Heart left ventricle (tissue), 16 donors: ENCODE measurements around the gene MYOZ2. TPM values are rescaled to one million over a fixed set of nuclear protein-coding genes. Genes with fewer than 3 reads are reported as not detected.

Experiments
- ATAC-seq, 4 donors: fragments of 200-7000 bp; cut with Tn5 transposase; one replicate each; pipeline ENCODE4 v1.9.1; 2020 to 2022; ENCODE audit warnings: moderate library complexity in 4 of 4, mild to moderate bottlenecking in 3 of 4, moderate number of reproducible peaks in 1 of 4
- DNase-seq, 5 donors: peaks; one replicate each; pipeline ENCODE4 v3.0.0-alpha.2; 2020
- H3K27ac ChIP-seq, 12 donors: fragments of 200-600 bp; sonication (generic) in 4 of 12; one replicate each; pipeline versions ENCODE4 v1.5.0 to v1.8.0; 2016 to 2022; ENCODE audit warnings: mild to moderate bottlenecking in 2 of 12
- H3K27me3 ChIP-seq, 9 donors: fragments of 200-600 bp; sonication (generic) in 2 of 9; one replicate each; pipeline versions ENCODE4 v1.5.1 to v1.8.0; 2016 to 2022; ENCODE audit warnings: mild to moderate bottlenecking in 3 of 9
- H3K36me3 ChIP-seq, 9 donors: fragments of 200-600 bp; sonication (generic) in 2 of 9; one replicate each; pipeline versions ENCODE4 v1.5.0 to v1.8.0; 2018 to 2022; ENCODE audit warnings: mild to moderate bottlenecking in 2 of 9
- H3K4me1 ChIP-seq, 12 donors: fragments of 200-600 bp; sonication (generic) in 4 of 12; one replicate each; pipeline versions ENCODE4 v1.5.0 to v1.8.0; 2016 to 2022; ENCODE audit warnings: mild to moderate bottlenecking in 3 of 12
- H3K4me3 ChIP-seq, 12 donors: fragments of 200-600 bp; sonication (generic) in 4 of 12; one replicate each; pipeline versions ENCODE4 v1.5.0 to v1.8.0; 2017 to 2022; ENCODE audit warnings: mild to moderate bottlenecking in 9 of 12, moderate library complexity in 4 of 12
- H3K9me3 ChIP-seq, 12 donors: fragments of 200-600 bp; sonication (generic) in 4 of 12; one replicate each; pipeline versions ENCODE4 v1.5.0 to v1.8.0; 2016 to 2022; ENCODE audit warnings: mild to moderate bottlenecking in 1 of 12
- CTCF ChIP-seq, 12 donors: fragments of 200-600 bp; sonication (generic) in 4 of 12; IDR thresholded peaks; one replicate each; pipeline versions ENCODE4 v1.5.0 to v1.8.0; 2018 to 2022; ENCODE audit warnings: antibody characterized with exemption in 12 of 12, mild to moderate bottlenecking in 5 of 12
- POLR2A ChIP-seq, 2 donors: fragments of 450-650 bp; IDR thresholded peaks; one replicate each; pipeline ENCODE4 v1.6.1; 2017; ENCODE audit warnings: antibody characterized with exemption in 2 of 2, mild to moderate bottlenecking in 2 of 2, moderate library complexity in 2 of 2
- WGBS, 4 donors: extraction: QIAGEN DNeasy Blood & Tissue Kit in 2 of 4; methylation state at CpG; one replicate each; pipeline versions ENCODE4 v1.1.5 to v1.1.7; 2013 to 2018; 5-methylcytosine and 5-hydroxymethylcytosine counted together
- intact Hi-C, 10 donors: fragments of 100-400 bp; cut with DNase I; formaldehyde crosslinking; loops; one replicate each; pipeline versions ENCODE4 v1.11.1 to v1.14.2; 2022
- polyA plus RNA-seq, 2 donors: library from polyadenylated mRNA; stranded (reverse); fragments of 200-250 nt; gene quantifications; one replicate each; pipeline ENCODE4 v1.2.3, GENCODE V29; 2013
- total RNA-seq, 9 donors: library from RNA; depleted of rRNA in 2 of 9; stranded (reverse); fragments of >200 nt in 2 of 9; fragmentation: NEBNext Ultra II Directional in 3 of 9; extraction: Animal tissue kit (Norgen Biotek cat#: 25700) in 3 of 9; gene quantifications; one replicate each; pipeline versions ENCODE4 v1.1.0 to v1.2.4, GENCODE V29; 2016 to 2023
- donor health status: ischemic (EF 13 %, LVEDD 7.1; RV severe dilation, severe dysfunction).
- donor health status: healthy with polysubstance abuse.
- donor health status: DM: no; HTN: yes; CAD: no.
- donor health status: DM: no; HTN: no; CAD: no.
- donor health status: ischemic (EF 25% LVEDD 6.9; RV normal size, moderate dysfunction).
- donor health status: ischemic (EF 25% LVEDD 5.7; RV mildly dilated, moderate dysfunction).
- donor health status: healthy.
- donor health status: DM: yes; HTN: yes; CAD: no.
- donor health status: ischemic (EF 35%, LVEDD 5.7; RV mildly dilated, moderate dysfunction).
- donor health status: nonischemic (EF 11% LVEDD 7.7; RV severe dilation, severe dysfunction).
- donor health status: DM: yes; HTN: yes; CAD: no.
- donor health status: PGD.
- donor health status: ischemic (EF 29% LVEDD 5.4; RV normal size, mild dysfunction).
- donor health status: nonischemic (EF 23%, LVEDD 6.1; RV moderate dilation, normal function).

MYOZ2 gene
- total and polyA plus RNA-seq, 11 donors: 466 to 1,072 (median 872) TPM

DNA sequence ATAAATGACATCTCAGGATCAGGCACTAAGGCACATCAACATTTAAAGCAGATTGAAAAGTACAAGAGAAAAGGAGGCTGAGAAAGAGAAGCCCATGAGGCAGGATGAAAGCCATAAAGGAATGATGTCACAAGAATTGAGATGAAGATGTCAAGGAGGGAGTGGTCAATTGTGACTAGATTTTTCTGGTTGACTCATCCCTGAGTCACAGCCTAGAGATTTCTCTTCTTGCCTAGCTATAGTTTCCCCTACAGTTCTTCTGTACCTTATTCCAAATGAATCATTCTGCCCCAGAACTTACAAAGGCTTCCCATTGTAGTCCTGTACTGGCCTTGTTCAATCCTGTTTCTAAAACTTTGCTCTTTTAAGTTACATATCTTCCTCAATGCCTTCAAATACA is 73.4 kb downstream of the MYOZ2 start:
- DNase-seq (no peak), ATAC-seq (peak in 1 of 4 donors; percentile 3)
- no peaks in the 10 kb centered on the region for H3K36me3 ChIP-seq
- no peaks in the 10 kb centered on the region for H3K9me3 ChIP-seq
- H3K27ac ChIP-seq: peak overlapping the region in 8 of 12 donors; percentile 2 to 86 (median 34)
- TF ChIP-seq POLR2A (IDR thresholded peaks at IDR 0.05) (no peak), CTCF (IDR thresholded peaks at IDR 0.05) (no peak)
- H3K27me3 ChIP-seq: no peaks in the 10 kb centered on the region
- intact Hi-C loops: loop anchor here in 2 of 10 donors (5.0 kb wide), 2 partner anchors 167 to 227 kb away; no protein-coding TSS in a partner anchor
- H3K4me1 ChIP-seq: peaks cover 0 to 47% (median 33%) of the 10 kb centered on the region in 12 donors
- H3K4me3 ChIP-seq: no peak overlapping the region

- Histone ChIP-seq H3K4me1 (peaks cover 0 to 50% (median 30%) of the 10 kb centered on the region in 12 donors), H3K4me3 (no peak overlapping the region), H3K27me3 (no peaks in the 10 kb centered on the region), H3K27ac (peak overlapping the region in 5 of 12 donors; percentile 2 to 86 (median 50)), H3K9me3 (no peaks in the 10 kb centered on the region), H3K36me3 (no peaks in the 10 kb centered on the region)
- TF ChIP-seq POLR2A (IDR thresholded peaks at IDR 0.05): no peak
- no peak for TF ChIP-seq CTCF (IDR thresholded peaks at IDR 0.05)
- ATAC-seq (no peak), DNase-seq (no peak)
- 92 to 99% (median 94%) methylated on average over 1 of the region's 1 CpG for whole genome bisulfite sequencing, 4 donors
- intact Hi-C loops: loop anchor here in 2 of 10 donors (5.0 kb wide), 2 partner anchors 167 to 227 kb away; no protein-coding TSS in a partner anchor
These were observed 74.0 kb downstream of the MYOZ2 start for GRCh38 chr4:119209586-119209985.

- no peak overlapping the region for H3K4me3 ChIP-seq
- H3K27me3 ChIP-seq: no peaks in the 10 kb centered on the region
- TF ChIP-seq POLR2A (IDR thresholded peaks at IDR 0.05) (no peak), CTCF (IDR thresholded peaks at IDR 0.05) (no peak)
- peaks cover 0 to under 1% (median 0%) of the 10 kb centered on the region in 9 donors for H3K36me3 ChIP-seq
- H3K4me1 ChIP-seq: peaks cover 0 to 54% (median 26%) of the 10 kb centered on the region in 12 donors
- peak overlapping the region in 2 of 12 donors; percentile 21 to 99 for H3K27ac ChIP-seq
- no peaks in the 10 kb centered on the region for H3K9me3 ChIP-seq
- no peak for DNase-seq
- intact Hi-C loops: loop anchor here in 8 of 10 donors (5.0 to 10.0 kb wide), 9 partner anchors 33 to 233 kb away; no protein-coding TSS in a partner anchor
- no peak for ATAC-seq
- 79 to 84% (median 80%) methylated on average over 4 of the region's 4 CpGs for WGBS, 4 donors
These were observed 75.1 kb downstream of the MYOZ2 start for GRCh38 chr4:119210775-119211174.

GRCh38 chr4:119211867-119212233 is 76.2 kb downstream of the MYOZ2 start:
- no peak for TF ChIP-seq CTCF (IDR thresholded peaks at IDR 0.05)
- TF ChIP-seq POLR2A (IDR thresholded peaks at IDR 0.05): no peak
- no peaks in the 10 kb centered on the region for H3K27me3 ChIP-seq
- 1 to 2% (median 2%) methylated on average over 12 of the region's 12 CpGs for WGBS, 4 donors
- intact Hi-C loops: loop anchor here in 8 of 10 donors (5.0 to 10.0 kb wide), 9 partner anchors 35 to 235 kb away; no protein-coding TSS in a partner anchor
- peak in 1 of 4 donors; percentile 1 for ATAC-seq
- peak in 1 of 5 donors; percentile 18 for DNase-seq
- peak overlapping the region; percentile 50 to 93 (median 83) for H3K4me3 ChIP-seq
- H3K36me3 ChIP-seq: peaks cover 0 to 3% (median 0%) of the 10 kb centered on the region in 9 donors
- H3K4me1 ChIP-seq: peaks cover 0 to 46% (median 16%) of the 10 kb centered on the region in 12 donors
- peak overlapping the region; percentile 88 to 99 (median 96) for H3K27ac ChIP-seq
- H3K9me3 ChIP-seq: no peaks in the 10 kb centered on the region
